CD14-positive monocyte (primary cell): ENCODE measurements around the gene CCDC188. TPM values are rescaled to one million over a fixed set of nuclear protein-coding genes. Genes with fewer than 3 reads are reported as not detected.
A peak's percentile ranks its signal among the peaks of the same experiment; 100 is the strongest.

Experiments used
- DNase-seq, 3 donors: peaks; one replicate each; pipeline ENCODE4 v3.0.0-alpha.2; 2011 to 2022
- H2AFZ ChIP-seq: 2 replicates; pipeline ENCODE4 v1.6.0; 2012; ENCODE audit warnings: mild to moderate bottlenecking, low read depth, low read length, inconsistent platforms; ENCODE audit not compliant: insufficient read depth, poor library complexity, severe bottlenecking
- H3K27ac ChIP-seq, 2 donors: 1 replicate in 1 of 2; 2 replicates in 1 of 2; pipeline ENCODE4 v1.5.1; 2012 to 2013; ENCODE audit warnings: low read length in 2 of 2, control low read depth in 1 of 2, inconsistent platforms in 1 of 2, low read depth in 1 of 2, mild to moderate bottlenecking in 1 of 2
- H3K27me3 ChIP-seq, 2 donors: one replicate each; pipeline versions ENCODE4 v1.6.0 to v1.6.1; 2011 to 2013; ENCODE audit warnings: low read length in 2 of 2; ENCODE audit not compliant: control insufficient read depth in 2 of 2, insufficient read depth in 2 of 2
- H3K36me3 ChIP-seq, 2 donors: replicated peaks in 1 of 2; 1 replicate in 1 of 2; 2 replicates in 1 of 2; pipeline versions ENCODE4 v1.5.1 to v1.6.1; 2012 to 2013; ENCODE audit warnings: low read length in 2 of 2, control low read depth in 1 of 2, inconsistent platforms in 1 of 2, mild to moderate bottlenecking in 1 of 2; ENCODE audit not compliant: insufficient read depth in 2 of 2, control insufficient read depth in 1 of 2
- H3K4me1 ChIP-seq, 2 donors: 1 replicate in 1 of 2; 2 replicates in 1 of 2; pipeline versions ENCODE4 v1.5.1 to v1.6.1; 2012 to 2013; ENCODE audit warnings: low read length in 2 of 2, control low read depth in 1 of 2, inconsistent platforms in 1 of 2, mild to moderate bottlenecking in 1 of 2, moderate library complexity in 1 of 2; ENCODE audit not compliant: insufficient read depth in 2 of 2, control insufficient read depth in 1 of 2
- H3K4me2 ChIP-seq: replicated peaks from 2 replicates; pipeline ENCODE3; 2012; ENCODE audit warnings: low read length, moderate library complexity, mild to moderate bottlenecking; ENCODE audit not compliant: poor library complexity, severe bottlenecking; ENCODE audit errors: extremely low read depth
- H3K4me3 ChIP-seq, 3 experiments: fragments of 200-600 bp in 1 of 3; sonication (generic) in 1 of 3; replicated peaks in 1 of 3; 1 replicate in 2 of 3; 2 replicates in 1 of 3; pipeline ENCODE4 v1.5.1; 2011 to 2013; ENCODE audit warnings: low read length in 3 of 3, mild to moderate bottlenecking in 3 of 3, control low read depth in 2 of 3, low read depth in 2 of 3, inconsistent platforms in 1 of 3, moderate library complexity in 1 of 3
- H3K79me2 ChIP-seq: 2 replicates; pipeline ENCODE4 v1.6.0; 2012; ENCODE audit warnings: mild to moderate bottlenecking, control low read depth, inconsistent platforms, low read length, moderate library complexity; ENCODE audit not compliant: insufficient read depth
- H3K9ac ChIP-seq: 2 replicates; pipeline ENCODE4 v1.6.0; 2017; ENCODE audit warnings: low read length, mild to moderate bottlenecking; ENCODE audit not compliant: insufficient read depth, poor library complexity, severe bottlenecking
- H3K9me3 ChIP-seq, 2 donors: replicated peaks in 1 of 2; 1 replicate in 1 of 2; 2 replicates in 1 of 2; pipeline versions ENCODE4 v1.5.1 to v1.6.1; 2012 to 2013; ENCODE audit warnings: low read length in 2 of 2, control low read depth in 1 of 2; ENCODE audit not compliant: control insufficient read depth in 1 of 2, insufficient read depth in 1 of 2
- H4K20me1 ChIP-seq: 2 replicates; pipeline ENCODE4 v1.6.0; 2012; ENCODE audit warnings: mild to moderate bottlenecking, low read length, control low read depth, moderate library complexity; ENCODE audit not compliant: insufficient read depth
- H3K27ac Mint-ChIP-seq, 7 donors: one replicate each; pipeline ENCODE4 v1.8.0; 2020; ENCODE audit warnings: mild to moderate bottlenecking in 7 of 7, mixed read lengths in 7 of 7, moderate library complexity in 6 of 7, inconsistent platforms in 2 of 7
- H3K27me3 Mint-ChIP-seq, 3 donors: one replicate each; pipeline ENCODE4 v1.8.0; 2021 to 2022; ENCODE audit warnings: low read depth in 3 of 3, mild to moderate bottlenecking in 3 of 3, mixed read lengths in 3 of 3, moderate library complexity in 3 of 3, inconsistent platforms in 1 of 3
- H3K36me3 Mint-ChIP-seq, 2 donors: one replicate each; pipeline ENCODE4 v1.8.0; 2020; ENCODE audit warnings: mixed read lengths in 2 of 2, inconsistent platforms in 1 of 2, mild to moderate bottlenecking in 1 of 2
- H3K4me1 Mint-ChIP-seq: one replicate; pipeline ENCODE4 v1.8.0; 2020; ENCODE audit warnings: mild to moderate bottlenecking, mixed read lengths
- H3K4me3 Mint-ChIP-seq, 2 donors: one replicate each; pipeline ENCODE4 v1.8.0; 2020; ENCODE audit warnings: mild to moderate bottlenecking in 2 of 2, mixed read lengths in 2 of 2, moderate library complexity in 1 of 2
- H3K9me3 Mint-ChIP-seq, 7 donors: one replicate each; pipeline ENCODE4 v1.8.0; 2020 to 2022; ENCODE audit warnings: mixed read lengths in 7 of 7, mild to moderate bottlenecking in 6 of 7, moderate library complexity in 6 of 7, inconsistent platforms in 2 of 7
- WGBS: methylation state at CpG from one replicate; pipeline ENCODE4 v1.1.5; 2013; ENCODE audit warnings: missing lambda C conversion rate; ENCODE audit not compliant: insufficient coverage; 5-methylcytosine and 5-hydroxymethylcytosine counted together
- intact Hi-C, 2 donors: fragments of 100-400 bp; cut with micrococcal nuclease; formaldehyde crosslinking; loops; one replicate each; pipeline versions ENCODE4 v1.15.0 to v1.15.1; 2023
- polyA plus RNA-seq, 3 donors: library from polyadenylated mRNA; depleted of rRNA in 1 of 3; unstranded in 2 of 3; stranded (reverse) in 1 of 3; fragments of 300-500 nt in 2 of 3; fragments of >200 nt in 1 of 3; fragmentation: Illumina TruSeq in 2 of 3; gene quantifications; 1 replicate in 2 of 3; 2 replicates in 1 of 3; pipeline ENCODE4 v1.2.3, GENCODE V29; 2012 to 2021
- TF ChIP-seq, protein P1 (sequence below): fragments of 200-600 bp; IDR thresholded peaks from one replicate; pipeline ENCODE4 v1.8.0; 2022; ENCODE audit warnings: antibody characterized with exemption, mild to moderate bottlenecking

CCDC188 gene
- polyA plus RNA-seq, 3 donors = 0.15 TPM; not detected in 2

DNA sequence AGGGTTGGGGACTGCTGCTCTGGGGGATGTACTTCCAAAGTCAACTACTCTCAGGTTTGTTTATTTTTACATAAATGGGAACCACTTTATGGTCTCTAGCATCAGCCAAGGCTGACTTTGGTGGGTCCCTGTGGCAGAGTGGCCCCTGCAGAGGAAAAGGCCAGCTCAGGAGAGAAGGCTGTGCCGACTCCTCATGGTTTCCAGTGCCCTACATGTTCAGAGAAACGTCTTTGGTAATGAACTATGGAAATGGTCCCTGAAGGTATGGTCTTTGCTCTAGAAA is 22.3 kb downstream of the CCDC188 start:
- Mint-ChIP-seq H3K36me3 (peaks cover 31 to 47% of the 10 kb centered on the region in 2 donors), H3K4me1 (peaks cover 13% of the 10 kb centered on the region), H3K27ac (peak overlapping the region in 1 of 7 donors; percentile 30), H3K27me3 (no peaks in the 10 kb centered on the region), H3K9me3 (no peaks in the 10 kb centered on the region), H3K4me3 (no peak overlapping the region)
- H3K36me3 ChIP-seq = peaks cover 23 to 38% of the 10 kb centered on the region in 2 donors
- no peak overlapping the region for H3K4me2 ChIP-seq
- no peak overlapping the region for H3K4me3 ChIP-seq
- no peak overlapping the region for H2AFZ ChIP-seq
- intact Hi-C loops = loop anchor here in 1 of 2 donors (5.0 kb wide), 1 partner anchor 156 kb away; no protein-coding TSS in a partner anchor
- H3K9ac ChIP-seq = no peak overlapping the region
- no peak for DNase-seq
- no peaks in the 10 kb centered on the region for H3K9me3 ChIP-seq
- peaks cover 23% of the 10 kb centered on the region for H4K20me1 ChIP-seq
- 78% methylated on average over 2 of the region's 2 CpGs for WGBS
- peak overlapping the region in 1 of 2 donors; percentile 5 for H3K27ac ChIP-seq
- H3K27me3 ChIP-seq = no peaks in the 10 kb centered on the region
- peaks cover 17% of the 10 kb centered on the region for H3K79me2 ChIP-seq
- H3K4me1 ChIP-seq = peaks cover 15 to 23% of the 10 kb centered on the region in 2 donors
- TF ChIP-seq, protein P1, sequence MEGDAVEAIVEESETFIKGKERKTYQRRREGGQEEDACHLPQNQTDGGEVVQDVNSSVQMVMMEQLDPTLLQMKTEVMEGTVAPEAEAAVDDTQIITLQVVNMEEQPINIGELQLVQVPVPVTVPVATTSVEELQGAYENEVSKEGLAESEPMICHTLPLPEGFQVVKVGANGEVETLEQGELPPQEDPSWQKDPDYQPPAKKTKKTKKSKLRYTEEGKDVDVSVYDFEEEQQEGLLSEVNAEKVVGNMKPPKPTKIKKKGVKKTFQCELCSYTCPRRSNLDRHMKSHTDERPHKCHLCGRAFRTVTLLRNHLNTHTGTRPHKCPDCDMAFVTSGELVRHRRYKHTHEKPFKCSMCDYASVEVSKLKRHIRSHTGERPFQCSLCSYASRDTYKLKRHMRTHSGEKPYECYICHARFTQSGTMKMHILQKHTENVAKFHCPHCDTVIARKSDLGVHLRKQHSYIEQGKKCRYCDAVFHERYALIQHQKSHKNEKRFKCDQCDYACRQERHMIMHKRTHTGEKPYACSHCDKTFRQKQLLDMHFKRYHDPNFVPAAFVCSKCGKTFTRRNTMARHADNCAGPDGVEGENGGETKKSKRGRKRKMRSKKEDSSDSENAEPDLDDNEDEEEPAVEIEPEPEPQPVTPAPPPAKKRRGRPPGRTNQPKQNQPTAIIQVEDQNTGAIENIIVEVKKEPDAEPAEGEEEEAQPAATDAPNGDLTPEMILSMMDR = no peak

GRCh38 chr22:20127869-20128618 is 22.8 kb downstream of the CCDC188 start:
- no peaks in the 10 kb centered on the region for H3K27me3 Mint-ChIP-seq
- H3K4me1 Mint-ChIP-seq = peaks cover 9% of the 10 kb centered on the region
- Histone ChIP-seq H3K9me3 (no peaks in the 10 kb centered on the region), H3K9ac (no peak overlapping the region), H3K4me2 (no peak overlapping the region), H3K4me3 (no peak overlapping the region), H3K36me3 (peaks cover 24 to 40% of the 10 kb centered on the region in 2 donors), H3K79me2 (peaks cover 18% of the 10 kb centered on the region), H4K20me1 (peaks cover 20% of the 10 kb centered on the region), H3K27me3 (no peaks in the 10 kb centered on the region), H2AFZ (no peak overlapping the region), H3K4me1 (peaks cover 14 to 19% of the 10 kb centered on the region in 2 donors), H3K27ac (no peak overlapping the region)
- H3K27ac Mint-ChIP-seq = no peak overlapping the region
- 95% methylated on average over 13 of the region's 17 CpGs for WGBS
- DNase-seq = no peak
- no peak overlapping the region for H3K4me3 Mint-ChIP-seq
- peaks cover 31 to 49% of the 10 kb centered on the region in 2 donors for H3K36me3 Mint-ChIP-seq
- no peaks in the 10 kb centered on the region for H3K9me3 Mint-ChIP-seq
- TF ChIP-seq, protein P1 = no peak
- intact Hi-C loops = loop anchor here in 1 of 2 donors (5.0 kb wide), 1 partner anchor 156 kb away; no protein-coding TSS in a partner anchor
